GM12875 (cell line): Measurements from ENCODE around the gene WNK4.
A peak's percentile ranks its signal among the peaks of the same experiment; 100 is the strongest.

Source experiments
- H3K4me3 ChIP-seq: one replicate; pipeline ENCODE4 v1.5.1; 2011; ENCODE audit warnings: low read depth, low read length, control low read depth
- TF ChIP-seq, protein P1 (sequence below): IDR thresholded peaks from 2 replicates; pipeline ENCODE4 v1.5.1; 2011; ENCODE audit warnings: low read depth, mild to moderate bottlenecking, control low read depth, inconsistent platforms, low read length, moderate library complexity, borderline replicate concordance; ENCODE audit not compliant: insufficient read depth

WNK4 gene

DNA sequence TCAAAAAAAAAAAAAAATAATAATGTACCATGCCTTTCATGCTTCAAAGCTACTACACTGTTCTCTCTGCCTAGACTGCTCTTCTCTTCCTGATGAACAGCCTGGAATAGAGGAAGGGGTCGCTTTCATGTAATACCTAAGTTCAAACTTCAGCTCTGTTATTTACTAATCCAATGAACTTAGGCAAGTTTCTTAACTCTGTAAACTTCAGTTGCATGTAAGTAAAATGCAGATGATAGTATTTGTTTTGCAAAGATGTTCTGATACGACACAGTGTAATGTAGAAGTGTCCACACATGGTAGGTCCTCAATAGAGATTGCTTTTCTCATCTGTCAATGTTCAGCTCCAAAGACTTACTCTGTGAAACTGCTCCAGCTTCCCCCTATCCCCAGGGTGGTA, 11.5 kb downstream of the WNK4 start:
- H3K4me3 ChIP-seq, result no peak overlapping the region
- TF ChIP-seq, protein P1, sequence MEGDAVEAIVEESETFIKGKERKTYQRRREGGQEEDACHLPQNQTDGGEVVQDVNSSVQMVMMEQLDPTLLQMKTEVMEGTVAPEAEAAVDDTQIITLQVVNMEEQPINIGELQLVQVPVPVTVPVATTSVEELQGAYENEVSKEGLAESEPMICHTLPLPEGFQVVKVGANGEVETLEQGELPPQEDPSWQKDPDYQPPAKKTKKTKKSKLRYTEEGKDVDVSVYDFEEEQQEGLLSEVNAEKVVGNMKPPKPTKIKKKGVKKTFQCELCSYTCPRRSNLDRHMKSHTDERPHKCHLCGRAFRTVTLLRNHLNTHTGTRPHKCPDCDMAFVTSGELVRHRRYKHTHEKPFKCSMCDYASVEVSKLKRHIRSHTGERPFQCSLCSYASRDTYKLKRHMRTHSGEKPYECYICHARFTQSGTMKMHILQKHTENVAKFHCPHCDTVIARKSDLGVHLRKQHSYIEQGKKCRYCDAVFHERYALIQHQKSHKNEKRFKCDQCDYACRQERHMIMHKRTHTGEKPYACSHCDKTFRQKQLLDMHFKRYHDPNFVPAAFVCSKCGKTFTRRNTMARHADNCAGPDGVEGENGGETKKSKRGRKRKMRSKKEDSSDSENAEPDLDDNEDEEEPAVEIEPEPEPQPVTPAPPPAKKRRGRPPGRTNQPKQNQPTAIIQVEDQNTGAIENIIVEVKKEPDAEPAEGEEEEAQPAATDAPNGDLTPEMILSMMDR, result no peak

GRCh38 chr17:42792545-42792944, 12.1 kb downstream of the WNK4 start:
- TF ChIP-seq, protein P1, result no peak
- H3K4me3 ChIP-seq, result no peak overlapping the region

DNA sequence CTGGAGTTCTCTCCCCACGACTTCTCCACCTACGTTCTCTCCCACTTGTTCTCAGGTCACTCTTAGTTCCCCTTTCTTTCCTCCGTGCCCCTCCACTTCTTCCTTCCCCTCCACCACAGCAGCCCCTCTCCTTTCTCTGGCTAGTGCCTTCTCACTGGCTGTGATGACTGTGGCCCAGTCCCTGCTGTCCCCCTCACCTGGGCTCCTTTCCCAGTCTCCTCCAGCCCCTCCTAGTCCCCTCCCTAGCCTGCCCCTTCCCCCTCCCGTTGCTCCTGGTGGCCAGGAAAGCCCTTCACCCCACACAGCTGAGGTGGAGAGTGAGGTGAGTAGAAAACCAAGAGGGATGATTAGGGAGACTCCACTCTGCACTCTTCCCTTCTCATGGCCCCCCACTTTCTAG, 14.7 kb downstream of the WNK4 start:
- TF ChIP-seq, protein P1, result no peak
- no peak overlapping the region for H3K4me3 ChIP-seq

DNA sequence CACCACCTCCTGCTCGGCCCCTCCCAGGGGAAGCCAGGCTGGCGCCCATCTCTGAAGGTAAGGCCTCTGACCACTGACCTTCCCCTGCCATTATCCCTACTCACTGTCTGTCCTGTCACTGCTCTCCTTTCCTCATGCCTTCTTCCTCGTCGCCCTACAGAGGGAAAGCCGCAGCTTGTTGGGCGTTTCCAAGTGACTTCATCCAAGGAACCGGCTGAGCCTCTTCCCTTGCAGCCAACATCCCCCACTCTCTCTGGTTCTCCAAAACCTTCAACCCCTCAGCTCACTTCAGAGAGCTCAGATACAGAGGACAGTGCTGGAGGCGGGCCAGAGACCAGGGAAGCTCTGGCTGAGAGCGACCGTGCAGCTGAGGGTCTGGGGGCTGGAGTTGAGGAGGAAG, 15.1 kb downstream of the WNK4 start:
- TF ChIP-seq, protein P1, result no peak
- H3K4me3 ChIP-seq, result no peak overlapping the region

GRCh38 chr17:42796066-42796758, 15.8 kb downstream of the WNK4 start:
- TF ChIP-seq, protein P1, result no peak
- H3K4me3 ChIP-seq, result no peak overlapping the region

- TF ChIP-seq, protein P1, result no peak
- peak overlapping the region; percentile 75 for H3K4me3 ChIP-seq
Measured at GRCh38 chr17:42797067-42798007, 16.9 kb downstream of the WNK4 start.
